Osteocyte (in vitro differentiated cells): ENCODE results near the gene RGS2. TPM values are rescaled to one million over a fixed set of nuclear protein-coding genes. Genes with fewer than 3 reads are reported as not detected.

Experiments used
- DNase-seq: peaks from one replicate; pipeline ENCODE4 v3.0.0; 2021; ENCODE audit warnings: mixed read lengths; ENCODE audit not compliant: unreplicated experiment; ENCODE audit errors: extremely low spot score
- H3K27ac Mint-ChIP-seq: one replicate; pipeline ENCODE4 v1.8.0; 2021; ENCODE audit warnings: mild to moderate bottlenecking, mixed read lengths; ENCODE audit not compliant: unreplicated experiment
- H3K27me3 Mint-ChIP-seq: one replicate; pipeline ENCODE4 v1.8.0; 2021; ENCODE audit warnings: mixed read lengths; ENCODE audit not compliant: unreplicated experiment
- H3K36me3 Mint-ChIP-seq: one replicate; pipeline ENCODE4 v1.8.0; 2021; ENCODE audit warnings: mixed read lengths; ENCODE audit not compliant: unreplicated experiment
- H3K4me1 Mint-ChIP-seq: one replicate; pipeline ENCODE4 v1.8.0; 2021; ENCODE audit warnings: mixed read lengths; ENCODE audit not compliant: unreplicated experiment
- H3K4me3 Mint-ChIP-seq: one replicate; pipeline ENCODE4 v1.8.0; 2021; ENCODE audit warnings: mild to moderate bottlenecking, moderate library complexity, mixed read lengths; ENCODE audit not compliant: unreplicated experiment
- H3K9me3 Mint-ChIP-seq: one replicate; pipeline ENCODE4 v1.8.0; 2021; ENCODE audit warnings: mixed read lengths; ENCODE audit not compliant: unreplicated experiment
- CTCF ChIP-seq: fragments of 200-600 bp; sonication (generic); IDR thresholded peaks from 2 replicates; pipeline ENCODE4 v1.5.0; 2021; ENCODE audit warnings: antibody characterized with exemption, mild to moderate bottlenecking, moderate library complexity
- total RNA-seq: library from RNA; stranded (reverse); gene quantifications from 2 replicates; pipeline ENCODE4 v1.2.1, GENCODE V29; 2021

The RGS2 gene
- total RNA-seq, 1 donor from 2014 or later, result 7.6 TPM

- no peak for TF ChIP-seq CTCF
- Mint-ChIP-seq H3K4me1 (peaks cover 7% of the 10 kb centered on the region), H3K4me3 (no peak overlapping the region), H3K27ac (no peak overlapping the region), H3K27me3 (no peaks in the 10 kb centered on the region), H3K36me3 (no peaks in the 10 kb centered on the region), H3K9me3 (peaks cover 9% of the 10 kb centered on the region)
- DNase-seq, result no peak
These were observed 25.0 kb upstream of the RGS2 start for GRCh38 chr1:192783791-192784190.

GRCh38 chr1:192784397-192784796 lies 24.4 kb upstream of the RGS2 start:
- Mint-ChIP-seq H3K4me1 (peaks cover 7% of the 10 kb centered on the region), H3K9me3 (peaks cover 7% of the 10 kb centered on the region), H3K27me3 (no peaks in the 10 kb centered on the region), H3K27ac (no peak overlapping the region), H3K36me3 (no peaks in the 10 kb centered on the region), H3K4me3 (no peak overlapping the region)
- TF ChIP-seq CTCF, result no peak
- DNase-seq, result no peak

GRCh38 chr1:192786576-192786975 lies 22.3 kb upstream of the RGS2 start:
- H3K4me3 Mint-ChIP-seq, result no peak overlapping the region
- no peaks in the 10 kb centered on the region for H3K36me3 Mint-ChIP-seq
- no peaks in the 10 kb centered on the region for H3K27me3 Mint-ChIP-seq
- H3K27ac Mint-ChIP-seq, result no peak overlapping the region
- peaks cover 7% of the 10 kb centered on the region for H3K4me1 Mint-ChIP-seq
- no peak for TF ChIP-seq CTCF
- no peaks in the 10 kb centered on the region for H3K9me3 Mint-ChIP-seq
- no peak for DNase-seq

GRCh38 chr1:192787914-192788585 lies 20.8 kb upstream of the RGS2 start:
- no peak for DNase-seq
- peaks cover 7% of the 10 kb centered on the region for H3K4me1 Mint-ChIP-seq
- H3K27ac Mint-ChIP-seq, result peak overlapping the region; percentile 71
- no peak for TF ChIP-seq CTCF
- H3K36me3 Mint-ChIP-seq, result no peaks in the 10 kb centered on the region
- H3K9me3 Mint-ChIP-seq, result no peaks in the 10 kb centered on the region
- no peaks in the 10 kb centered on the region for H3K27me3 Mint-ChIP-seq
- peak overlapping the region; percentile 42 for H3K4me3 Mint-ChIP-seq

- no peak for TF ChIP-seq CTCF
- DNase-seq, result no peak
- Mint-ChIP-seq H3K4me3 (no peak overlapping the region), H3K4me1 (peaks cover 7% of the 10 kb centered on the region), H3K27me3 (no peaks in the 10 kb centered on the region), H3K27ac (no peak overlapping the region), H3K9me3 (no peaks in the 10 kb centered on the region), H3K36me3 (no peaks in the 10 kb centered on the region)
These were observed 19.0 kb upstream of the RGS2 start for GRCh38 chr1:192789871-192790270.
